ENCODE measurements around the gene PRDM2. TPM values are rescaled to one million over a fixed set of nuclear protein-coding genes. Genes with fewer than 3 reads are reported as not detected.

PRDM2 gene
- polyA plus RNA-seq, 1 of the 3 experiments (the other 2 are of a cell fraction), result 7.2 TPM

DNA sequence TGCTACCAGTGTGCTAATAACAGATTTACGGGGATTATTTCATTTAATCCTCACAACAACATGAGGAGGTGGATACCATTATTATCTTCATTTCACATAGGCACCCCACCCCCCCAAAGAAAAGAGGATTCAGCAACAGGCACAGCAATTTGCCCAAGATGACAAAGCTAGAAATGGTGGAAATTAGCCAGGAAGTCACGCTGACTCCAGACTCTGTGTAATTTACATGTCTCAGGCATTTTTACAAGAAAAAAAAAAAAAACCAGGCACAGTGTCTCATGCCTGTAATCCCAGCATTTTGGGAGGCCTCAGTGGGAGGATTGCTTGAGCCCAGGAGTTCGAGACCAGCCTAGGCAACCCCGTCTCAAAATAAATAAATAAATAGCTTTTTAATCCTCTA lies 37.5 kb upstream of the PRDM2 start:
- Histone ChIP-seq H3K9ac (no peak overlapping the region), H3K4me2 (no peak overlapping the region), H3K4me1 (ENCODE audit: control insufficient read depth in 1 of 2, insufficient read depth in 2 of 2, low read depth in 1 of 2, low read length in 1 of 2) (no peaks in the 10 kb centered on the region; a peak in 2 of 4 replicates), H3F3A (replicated peaks; ENCODE audit: insufficient read depth) (no peaks in the 10 kb centered on the region), H4K20me1 (ENCODE audit: insufficient read depth) (no peaks in the 10 kb centered on the region), H3K36me3 (replicated peaks in 1 of 2; ENCODE audit: control insufficient read depth in 1 of 2, insufficient read depth in 2 of 2, low read length in 1 of 2) (no peaks in the 10 kb centered on the region), H3K9me2 (no peaks in the 10 kb centered on the region), H3K9me3 (no peaks in the 10 kb centered on the region), H3K27me3 (ENCODE audit: insufficient read depth) (no peaks in the 10 kb centered on the region), H3K27ac (ENCODE audit: low read depth in 2 of 2, low read length in 1 of 2) (no peak overlapping the region), H3K79me2 (ENCODE audit: insufficient read depth) (no peaks in the 10 kb centered on the region), H2AFZ (ENCODE audit: low read depth) (no peak overlapping the region), H3K4me3 (ENCODE audit: low read depth in 2 of 2, low read length in 1 of 2) (no peak overlapping the region)
- CTCF ChIA-PET, result interaction anchor here (0.6 to 1.7 kb wide), 4 partner anchors 9 to 1383 kb away, joined by 3 to 14 read pairs (median 4); no protein-coding TSS in a partner anchor
- POLR2A ChIA-PET, result no interaction called here
- TF ChIP-seq, protein P1, sequence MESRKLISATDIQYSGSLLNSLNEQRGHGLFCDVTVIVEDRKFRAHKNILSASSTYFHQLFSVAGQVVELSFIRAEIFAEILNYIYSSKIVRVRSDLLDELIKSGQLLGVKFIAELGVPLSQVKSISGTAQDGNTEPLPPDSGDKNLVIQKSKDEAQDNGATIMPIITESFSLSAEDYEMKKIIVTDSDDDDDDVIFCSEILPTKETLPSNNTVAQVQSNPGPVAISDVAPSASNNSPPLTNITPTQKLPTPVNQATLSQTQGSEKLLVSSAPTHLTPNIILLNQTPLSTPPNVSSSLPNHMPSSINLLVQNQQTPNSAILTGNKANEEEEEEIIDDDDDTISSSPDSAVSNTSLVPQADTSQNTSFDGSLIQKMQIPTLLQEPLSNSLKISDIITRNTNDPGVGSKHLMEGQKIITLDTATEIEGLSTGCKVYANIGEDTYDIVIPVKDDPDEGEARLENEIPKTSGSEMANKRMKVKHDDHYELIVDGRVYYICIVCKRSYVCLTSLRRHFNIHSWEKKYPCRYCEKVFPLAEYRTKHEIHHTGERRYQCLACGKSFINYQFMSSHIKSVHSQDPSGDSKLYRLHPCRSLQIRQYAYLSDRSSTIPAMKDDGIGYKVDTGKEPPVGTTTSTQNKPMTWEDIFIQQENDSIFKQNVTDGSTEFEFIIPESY (IDR thresholded peaks at IDR 0.05; ENCODE audit: borderline replicate concordance, low read depth), result no peak
- DNase-seq, result no peak
- WGBS (ENCODE audit: low lambda C conversion rate), result 19% methylated on average over 4 of the region's 4 CpGs

DNA sequence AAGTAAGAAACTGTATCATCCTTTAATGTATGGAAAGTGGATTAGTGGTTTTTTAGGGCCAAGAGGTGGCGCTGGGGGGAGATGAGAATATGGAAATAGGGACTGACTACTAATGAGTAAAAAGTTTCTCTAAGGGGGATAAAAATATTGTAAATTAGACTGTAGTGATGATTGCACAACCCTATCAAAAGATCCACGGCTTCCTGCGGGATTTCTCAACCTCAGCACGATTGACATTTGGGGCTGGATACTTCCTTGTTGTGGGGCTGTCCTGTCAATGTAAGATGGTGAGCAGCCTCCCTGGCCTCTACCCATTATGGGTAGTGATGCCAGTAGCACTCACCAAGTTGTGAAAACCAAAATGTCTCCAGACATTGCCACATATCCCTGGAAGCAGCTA lies 36.0 kb upstream of the PRDM2 start:
- Histone ChIP-seq H3K36me3 (replicated peaks in 1 of 2; ENCODE audit: control insufficient read depth in 1 of 2, insufficient read depth in 2 of 2, low read length in 1 of 2) (no peaks in the 10 kb centered on the region), H3K4me3 (ENCODE audit: low read depth in 2 of 2, low read length in 1 of 2) (no peak overlapping the region), H3K27me3 (ENCODE audit: insufficient read depth) (no peaks in the 10 kb centered on the region), H2AFZ (ENCODE audit: low read depth) (no peak overlapping the region), H3K4me1 (ENCODE audit: control insufficient read depth in 1 of 2, insufficient read depth in 2 of 2, low read depth in 1 of 2, low read length in 1 of 2) (no peaks in the 10 kb centered on the region; a peak in 2 of 4 replicates), H3K4me2 (no peak overlapping the region), H3K9me2 (no peaks in the 10 kb centered on the region), H3F3A (replicated peaks; ENCODE audit: insufficient read depth) (no peaks in the 10 kb centered on the region), H3K27ac (ENCODE audit: low read depth in 2 of 2, low read length in 1 of 2) (no peak overlapping the region), H3K9ac (no peak overlapping the region), H3K79me2 (ENCODE audit: insufficient read depth) (no peaks in the 10 kb centered on the region), H4K20me1 (ENCODE audit: insufficient read depth) (no peaks in the 10 kb centered on the region), H3K9me3 (no peaks in the 10 kb centered on the region)
- ChIA-PET CTCF (interaction anchor here (0.8 to 2.9 kb wide), 3 partner anchors 29 to 296 kb away, joined by 3 to 31 read pairs (median 4); no protein-coding TSS in a partner anchor), POLR2A (no interaction called here)
- TF ChIP-seq RCOR1 (IDR thresholded peaks at IDR 0.05; ENCODE audit: low read length) (no peak), FOXM1 (IDR thresholded peaks at IDR 0.05; ENCODE audit: low read depth) (no peak), MEF2A (IDR thresholded peaks at IDR 0.05; ENCODE audit: borderline replicate concordance, low read depth) (no peak), SMC3 (IDR thresholded peaks at IDR 0.05; ENCODE audit: low read depth, low read length) (no peak), NRF1 (IDR thresholded peaks at IDR 0.05; ENCODE audit: low read depth, low read length) (no peak), MXI1 (IDR thresholded peaks at IDR 0.05; ENCODE audit: low read depth, low read length) (no peak), SIN3A (IDR thresholded peaks at IDR 0.05; ENCODE audit: borderline replicate concordance, low read depth, low read length) (no peak), RFX5 (IDR thresholded peaks at IDR 0.05; ENCODE audit: low read length) (no peak), NFIC (IDR thresholded peaks at IDR 0.05; ENCODE audit: borderline replicate concordance) (no peak), TCF12 (IDR thresholded peaks at IDR 0.05) (no peak), YY1 (IDR thresholded peaks at IDR 0.05; ENCODE audit: low read depth) (no peak), JUND (IDR thresholded peaks at IDR 0.05) (no peak), CHD2 (IDR thresholded peaks at IDR 0.05; ENCODE audit: low read length, partially characterized antibody) (no peak), FOXJ3 (CRISPR knock-in tag; IDR thresholded peaks at IDR 0.05) (no peak)
- TF ChIP-seq, protein P2, sequence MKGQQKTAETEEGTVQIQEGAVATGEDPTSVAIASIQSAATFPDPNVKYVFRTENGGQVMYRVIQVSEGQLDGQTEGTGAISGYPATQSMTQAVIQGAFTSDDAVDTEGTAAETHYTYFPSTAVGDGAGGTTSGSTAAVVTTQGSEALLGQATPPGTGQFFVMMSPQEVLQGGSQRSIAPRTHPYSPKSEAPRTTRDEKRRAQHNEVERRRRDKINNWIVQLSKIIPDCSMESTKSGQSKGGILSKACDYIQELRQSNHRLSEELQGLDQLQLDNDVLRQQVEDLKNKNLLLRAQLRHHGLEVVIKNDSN (IDR thresholded peaks at IDR 0.05; ENCODE audit: borderline replicate concordance, low read depth), result no peak
- TF ChIP-seq, protein P3, sequence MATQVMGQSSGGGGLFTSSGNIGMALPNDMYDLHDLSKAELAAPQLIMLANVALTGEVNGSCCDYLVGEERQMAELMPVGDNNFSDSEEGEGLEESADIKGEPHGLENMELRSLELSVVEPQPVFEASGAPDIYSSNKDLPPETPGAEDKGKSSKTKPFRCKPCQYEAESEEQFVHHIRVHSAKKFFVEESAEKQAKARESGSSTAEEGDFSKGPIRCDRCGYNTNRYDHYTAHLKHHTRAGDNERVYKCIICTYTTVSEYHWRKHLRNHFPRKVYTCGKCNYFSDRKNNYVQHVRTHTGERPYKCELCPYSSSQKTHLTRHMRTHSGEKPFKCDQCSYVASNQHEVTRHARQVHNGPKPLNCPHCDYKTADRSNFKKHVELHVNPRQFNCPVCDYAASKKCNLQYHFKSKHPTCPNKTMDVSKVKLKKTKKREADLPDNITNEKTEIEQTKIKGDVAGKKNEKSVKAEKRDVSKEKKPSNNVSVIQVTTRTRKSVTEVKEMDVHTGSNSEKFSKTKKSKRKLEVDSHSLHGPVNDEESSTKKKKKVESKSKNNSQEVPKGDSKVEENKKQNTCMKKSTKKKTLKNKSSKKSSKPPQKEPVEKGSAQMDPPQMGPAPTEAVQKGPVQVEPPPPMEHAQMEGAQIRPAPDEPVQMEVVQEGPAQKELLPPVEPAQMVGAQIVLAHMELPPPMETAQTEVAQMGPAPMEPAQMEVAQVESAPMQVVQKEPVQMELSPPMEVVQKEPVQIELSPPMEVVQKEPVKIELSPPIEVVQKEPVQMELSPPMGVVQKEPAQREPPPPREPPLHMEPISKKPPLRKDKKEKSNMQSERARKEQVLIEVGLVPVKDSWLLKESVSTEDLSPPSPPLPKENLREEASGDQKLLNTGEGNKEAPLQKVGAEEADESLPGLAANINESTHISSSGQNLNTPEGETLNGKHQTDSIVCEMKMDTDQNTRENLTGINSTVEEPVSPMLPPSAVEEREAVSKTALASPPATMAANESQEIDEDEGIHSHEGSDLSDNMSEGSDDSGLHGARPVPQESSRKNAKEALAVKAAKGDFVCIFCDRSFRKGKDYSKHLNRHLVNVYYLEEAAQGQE (IDR thresholded peaks at IDR 0.05; ENCODE audit: low read depth, low read length), result no peak
- TF ChIP-seq, protein P4, sequence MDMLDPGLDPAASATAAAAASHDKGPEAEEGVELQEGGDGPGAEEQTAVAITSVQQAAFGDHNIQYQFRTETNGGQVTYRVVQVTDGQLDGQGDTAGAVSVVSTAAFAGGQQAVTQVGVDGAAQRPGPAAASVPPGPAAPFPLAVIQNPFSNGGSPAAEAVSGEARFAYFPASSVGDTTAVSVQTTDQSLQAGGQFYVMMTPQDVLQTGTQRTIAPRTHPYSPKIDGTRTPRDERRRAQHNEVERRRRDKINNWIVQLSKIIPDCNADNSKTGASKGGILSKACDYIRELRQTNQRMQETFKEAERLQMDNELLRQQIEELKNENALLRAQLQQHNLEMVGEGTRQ (IDR thresholded peaks at IDR 0.05; ENCODE audit: borderline replicate concordance, low read depth, low read length), result no peak
- 29% methylated on average over 4 of the region's 4 CpGs for WGBS (ENCODE audit: low lambda C conversion rate)
- DNase-seq, result no peak
